ENCODE measurements around the gene GABBR2. TPM values are rescaled to one million over a fixed set of nuclear protein-coding genes. Genes with fewer than 3 reads are reported as not detected.

The GABBR2 gene
- total and polyA plus RNA-seq, 9 of the 15 experiments (the other 6 are each of a cell fraction or from before 2014, with no cell fraction given), result 0.15 to 1.9 (median 0.32) TPM

GRCh38 chr9:98255578-98256296 is 453.0 kb downstream of the GABBR2 start, which contains the start of gene TBC1D2 (continued):
- TF ChIP-seq TRIM25 (IDR thresholded peaks at IDR 0.05; ENCODE audit: borderline replicate concordance) (no peak), POU5F1 (IDR thresholded peaks at IDR 0.05; ENCODE audit: borderline replicate concordance, low read depth, low read length, partially characterized antibody) (no peak), HIVEP1 (CRISPR knock-in tag; IDR thresholded peaks at IDR 0.05) (no peak), HSF4 (CRISPR knock-in tag; IDR thresholded peaks at IDR 0.05; ENCODE audit: borderline replicate concordance) (no peak), NR0B1 (IDR thresholded peaks at IDR 0.05; ENCODE audit: partially characterized antibody) (no peak), EZH2 (IDR thresholded peaks at IDR 0.05; ENCODE audit: borderline replicate concordance, low read depth, low read length) (no peak), ZBTB5 (IDR thresholded peaks at IDR 0.05) (no peak), HDGF (IDR thresholded peaks at IDR 0.05) (no peak), SMARCC2 (IDR thresholded peaks at IDR 0.05; ENCODE audit: low read depth) (no peak), NFXL1 (CRISPR knock-in tag; IDR thresholded peaks at IDR 0.05) (no peak), FOS (IDR thresholded peaks at IDR 0.05; ENCODE audit: extremely low read depth, insufficient read length) (no peak), ZNF695 (CRISPR knock-in tag; IDR thresholded peaks at IDR 0.05) (no peak), ZNF609 (CRISPR knock-in tag; IDR thresholded peaks at IDR 0.05; ENCODE audit: borderline replicate concordance) (peak; percentile 86; the same call in 1 of the 2 replicates), GTF2E2 (tag; IDR thresholded peaks at IDR 0.05) (no peak), TRIM28 (IDR thresholded peaks at IDR 0.05) (no peak; the same call in 1 of the 2 replicates), E2F6 (IDR thresholded peaks at IDR 0.05; ENCODE audit: borderline replicate concordance in 1 of 2, extremely low read depth in 1 of 2, insufficient read depth in 1 of 2, insufficient read length in 1 of 2, low read depth in 1 of 2, low read length in 1 of 2, poor library complexity in 1 of 2, severe bottlenecking in 1 of 2) (peak; percentile 34 to 63)

All from K562 (cell line).